Measurements from ENCODE around the gene MYO3B.

The MYO3B gene

DNA sequence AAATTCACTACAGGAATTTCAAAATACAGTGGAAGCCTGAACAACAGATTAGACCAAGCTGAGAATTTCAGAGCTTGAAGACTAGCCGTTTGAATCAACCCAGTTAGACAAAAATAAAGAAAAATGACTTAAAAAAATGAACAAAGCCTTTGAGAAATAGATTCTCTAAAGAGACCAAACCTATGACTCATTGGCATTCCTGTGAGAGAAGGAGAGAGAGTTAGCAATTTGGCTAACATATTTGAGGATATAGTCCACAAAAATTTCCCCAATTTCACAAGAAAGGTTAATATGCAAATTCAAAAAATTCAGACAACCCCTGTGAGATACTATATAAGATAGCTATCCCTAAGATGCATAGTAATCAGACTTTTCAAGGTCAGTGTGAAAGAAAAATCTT, 78.0 kb downstream of the MYO3B start:
- Histone ChIP-seq H3K9me3 (ENCODE audit: insufficient read depth, low read length) (no peaks in the 10 kb centered on the region), H3K27me3 (ENCODE audit: low read length) (no peaks in the 10 kb centered on the region), H3K9ac (ENCODE audit: low read length) (no peak overlapping the region), H3K4me3 (ENCODE audit: insufficient read depth, low read length, poor library complexity, severe bottlenecking) (no peak overlapping the region), H3K4me2 (ENCODE audit: low read depth, low read length, poor library complexity, severe bottlenecking) (no peak overlapping the region), H3K36me3 (ENCODE audit: low read length) (no peaks in the 10 kb centered on the region), H2AFZ (ENCODE audit: low read depth, low read length, severe bottlenecking) (no peak overlapping the region), H3K79me2 (ENCODE audit: insufficient read depth, low read length) (no peaks in the 10 kb centered on the region), H3K9me2 (replicated peaks; ENCODE audit: insufficient read depth, low read length) (no peaks in the 10 kb centered on the region), H3K27ac (ENCODE audit: low read depth, low read length) (no peak overlapping the region), H4K20me1 (ENCODE audit: low read depth, low read length) (no peaks in the 10 kb centered on the region), H3F3A (ENCODE audit: insufficient read depth) (no peaks in the 10 kb centered on the region)
- TF ChIP-seq, protein P1, sequence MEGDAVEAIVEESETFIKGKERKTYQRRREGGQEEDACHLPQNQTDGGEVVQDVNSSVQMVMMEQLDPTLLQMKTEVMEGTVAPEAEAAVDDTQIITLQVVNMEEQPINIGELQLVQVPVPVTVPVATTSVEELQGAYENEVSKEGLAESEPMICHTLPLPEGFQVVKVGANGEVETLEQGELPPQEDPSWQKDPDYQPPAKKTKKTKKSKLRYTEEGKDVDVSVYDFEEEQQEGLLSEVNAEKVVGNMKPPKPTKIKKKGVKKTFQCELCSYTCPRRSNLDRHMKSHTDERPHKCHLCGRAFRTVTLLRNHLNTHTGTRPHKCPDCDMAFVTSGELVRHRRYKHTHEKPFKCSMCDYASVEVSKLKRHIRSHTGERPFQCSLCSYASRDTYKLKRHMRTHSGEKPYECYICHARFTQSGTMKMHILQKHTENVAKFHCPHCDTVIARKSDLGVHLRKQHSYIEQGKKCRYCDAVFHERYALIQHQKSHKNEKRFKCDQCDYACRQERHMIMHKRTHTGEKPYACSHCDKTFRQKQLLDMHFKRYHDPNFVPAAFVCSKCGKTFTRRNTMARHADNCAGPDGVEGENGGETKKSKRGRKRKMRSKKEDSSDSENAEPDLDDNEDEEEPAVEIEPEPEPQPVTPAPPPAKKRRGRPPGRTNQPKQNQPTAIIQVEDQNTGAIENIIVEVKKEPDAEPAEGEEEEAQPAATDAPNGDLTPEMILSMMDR (IDR thresholded peaks at IDR 0.05; ENCODE audit: insufficient read depth, low read length, poor library complexity, severe bottlenecking) = no peak

DNA sequence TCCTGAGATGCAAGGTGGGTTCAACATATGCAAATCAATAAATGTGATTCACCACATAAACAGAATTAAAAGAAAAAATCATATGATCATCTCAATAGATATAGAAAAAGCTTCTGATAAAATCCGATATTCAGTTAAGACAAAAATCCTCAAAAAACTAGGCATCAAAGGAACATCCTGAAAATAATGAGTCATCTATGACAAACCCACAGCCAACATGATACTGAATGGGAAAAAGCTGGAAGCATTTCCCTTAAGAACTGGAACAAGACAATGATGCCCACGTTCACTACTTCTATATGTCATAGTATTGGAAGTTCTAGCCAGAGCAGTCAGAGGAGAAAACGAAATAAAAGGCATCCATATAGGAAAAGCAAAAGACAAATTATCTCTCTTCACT, 80.4 kb downstream of the MYO3B start:
- TF ChIP-seq, protein P1 (IDR thresholded peaks at IDR 0.05; ENCODE audit: insufficient read depth, low read length, poor library complexity, severe bottlenecking) = no peak
- TF ChIP-seq EZH2phosphoT487 (conservative IDR thresholded peaks at IDR 0.05; ENCODE audit: low read length) = no peak
- Histone ChIP-seq H2AFZ (ENCODE audit: low read depth, low read length, severe bottlenecking) (no peak overlapping the region), H3K36me3 (ENCODE audit: low read length) (no peaks in the 10 kb centered on the region), H3K9me2 (replicated peaks; ENCODE audit: insufficient read depth, low read length) (no peaks in the 10 kb centered on the region), H4K20me1 (ENCODE audit: low read depth, low read length) (no peaks in the 10 kb centered on the region), H3K79me2 (ENCODE audit: insufficient read depth, low read length) (no peaks in the 10 kb centered on the region), H3K27ac (ENCODE audit: low read depth, low read length) (no peak overlapping the region), H3K27me3 (ENCODE audit: low read length) (no peaks in the 10 kb centered on the region), H3K4me2 (ENCODE audit: low read depth, low read length, poor library complexity, severe bottlenecking) (no peak overlapping the region), H3K9me3 (ENCODE audit: insufficient read depth, low read length) (no peaks in the 10 kb centered on the region), H3K4me3 (ENCODE audit: insufficient read depth, low read length, poor library complexity, severe bottlenecking) (no peak overlapping the region), H3F3A (ENCODE audit: insufficient read depth) (no peaks in the 10 kb centered on the region), H3K9ac (ENCODE audit: low read length) (no peak overlapping the region)

DNA sequence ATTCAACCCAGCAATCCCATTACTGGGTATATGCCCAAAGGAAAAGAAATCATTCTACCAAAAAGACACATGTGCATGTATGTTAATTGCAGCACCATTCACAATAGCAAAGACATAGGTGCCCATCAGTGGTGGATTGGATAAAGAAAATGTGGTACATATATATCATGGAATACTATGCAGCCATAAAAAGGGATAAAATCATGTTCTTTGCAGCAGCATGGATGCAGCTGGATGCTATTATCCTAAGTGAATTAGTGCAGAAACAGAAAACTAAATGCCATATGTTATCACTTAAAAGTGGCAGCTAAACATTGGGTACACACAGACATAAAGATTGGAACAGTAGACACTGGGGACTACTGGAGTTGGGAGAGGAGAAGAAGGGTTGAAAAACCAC, 82.2 kb downstream of the MYO3B start:
- H3F3A ChIP-seq (ENCODE audit: insufficient read depth) = no peaks in the 10 kb centered on the region

More for the DNA sequence above, 82.2 kb downstream of the MYO3B start:
- no peaks in the 10 kb centered on the region for H3K9me2 ChIP-seq (replicated peaks; ENCODE audit: insufficient read depth, low read length)
- no peak overlapping the region for H3K4me2 ChIP-seq (ENCODE audit: low read depth, low read length, poor library complexity, severe bottlenecking)
- H2AFZ ChIP-seq (ENCODE audit: low read depth, low read length, severe bottlenecking) = no peak overlapping the region
- H3K9ac ChIP-seq (ENCODE audit: low read length) = no peak overlapping the region
- no peaks in the 10 kb centered on the region for H3K79me2 ChIP-seq (ENCODE audit: insufficient read depth, low read length)
- TF ChIP-seq EZH2phosphoT487 (conservative IDR thresholded peaks at IDR 0.05; ENCODE audit: low read length) = no peak
- TF ChIP-seq, protein P1 (IDR thresholded peaks at IDR 0.05; ENCODE audit: insufficient read depth, low read length, poor library complexity, severe bottlenecking) = no peak
- H3K27ac ChIP-seq (ENCODE audit: low read depth, low read length) = no peak overlapping the region
- no peaks in the 10 kb centered on the region for H3K9me3 ChIP-seq (ENCODE audit: insufficient read depth, low read length)
- no peaks in the 10 kb centered on the region for H3K36me3 ChIP-seq (ENCODE audit: low read length)
- no peak overlapping the region for H3K4me3 ChIP-seq (ENCODE audit: insufficient read depth, low read length, poor library complexity, severe bottlenecking)
- no peaks in the 10 kb centered on the region for H3K27me3 ChIP-seq (ENCODE audit: low read length)
- no peaks in the 10 kb centered on the region for H4K20me1 ChIP-seq (ENCODE audit: low read depth, low read length)

All from SU-DHL-6 (cell line).